IMR-90 (cell line): ENCODE measurements around the gene CLASP1. TPM values are rescaled to one million over a fixed set of nuclear protein-coding genes. Genes with fewer than 3 reads are reported as not detected.

ENCODE experiments used
- ATAC-seq: fragments of 200-7000 bp; cut with Tn5 transposase; 2 replicates; pipeline ENCODE4 v1.9.1; 2020; ENCODE audit warnings: low read depth, mild to moderate bottlenecking, moderate library complexity
- BruUV-seq: library from RNA; stranded (reverse); fragments of 400-500 nt; replicated peaks from 2 replicates; lab custom pipeline; 2021; lab: Mats Ljungman, UMichigan
- CTCF ChIA-PET: fragments of 300-600 bp; formaldehyde crosslinking; extraction: SDS; loops from one replicate; lab custom pipeline; 2021; ENCODE audit warnings: antibody characterized with exemption; lab: Yijun Ruan, JAX
- POLR2A ChIA-PET: fragments of 300-600 bp; sonication (Branson Sonifier 250); formaldehyde crosslinking; loops from one replicate; lab custom pipeline; 2022; ENCODE audit warnings: antibody characterized with exemption; ENCODE audit not compliant: unreplicated experiment; lab: Charles Lee
- DNase-seq: peaks from one replicate; pipeline ENCODE4 v3.0.0; 2013
- H2AFZ ChIP-seq: replicated peaks from 2 replicates; pipeline ENCODE3; 2013; ENCODE audit warnings: low read length, mild to moderate bottlenecking; ENCODE audit not compliant: poor library complexity
- H2AK5ac ChIP-seq: 2 replicates; pipeline ENCODE4 v1.6.1; 2013; ENCODE audit warnings: low read depth, low read length, inconsistent platforms
- H2AK9ac ChIP-seq: replicated peaks from 2 replicates; pipeline ENCODE3; 2013; ENCODE audit warnings: mild to moderate bottlenecking, low read depth, low read length, moderate library complexity; ENCODE audit not compliant: poor library complexity
- H2BK120ac ChIP-seq: 2 replicates; pipeline ENCODE4 v1.6.1; 2013; ENCODE audit warnings: low read depth, low read length, inconsistent platforms
- H2BK15ac ChIP-seq: 3 replicates; pipeline ENCODE4 v1.6.1; 2013; ENCODE audit warnings: low read depth, low read length, inconsistent platforms
- H2BK20ac ChIP-seq: 2 replicates; pipeline ENCODE4 v1.6.1; 2013; ENCODE audit warnings: low read depth, mild to moderate bottlenecking, inconsistent platforms, low read length, moderate library complexity
- H2BK5ac ChIP-seq: 2 replicates; pipeline ENCODE4 v1.6.1; 2013; ENCODE audit warnings: mild to moderate bottlenecking, low read depth, low read length, inconsistent platforms; ENCODE audit not compliant: poor library complexity, severe bottlenecking
- H3K14ac ChIP-seq: replicated peaks from 2 replicates; pipeline ENCODE4 v1.6.1; 2013; ENCODE audit warnings: low read depth, low read length, inconsistent platforms
- H3K18ac ChIP-seq: 2 replicates; pipeline ENCODE4 v1.6.1; 2013; ENCODE audit warnings: low read depth, low read length, control low read depth
- H3K23ac ChIP-seq: 2 replicates; pipeline ENCODE4 v1.6.1; 2013; ENCODE audit warnings: low read depth, low read length, inconsistent platforms
- H3K27ac ChIP-seq: 2 replicates; pipeline ENCODE4 v1.5.1; 2013; ENCODE audit warnings: mild to moderate bottlenecking, control low read depth, low read length; ENCODE audit not compliant: insufficient read depth
- H3K27me3 ChIP-seq: 2 replicates; pipeline ENCODE4 v1.6.1; 2013; ENCODE audit warnings: low read length; ENCODE audit not compliant: control insufficient read depth, insufficient read depth
- H3K36me3 ChIP-seq: 2 replicates; pipeline ENCODE4 v1.6.1; 2013; ENCODE audit warnings: low read length, mixed read lengths; ENCODE audit not compliant: control insufficient read depth, insufficient read depth
- H3K4ac ChIP-seq: 2 replicates; pipeline ENCODE4 v1.6.1; 2013; ENCODE audit warnings: low read depth, low read length, inconsistent platforms
- H3K4me1 ChIP-seq: 2 replicates; pipeline ENCODE4 v1.6.1; 2013; ENCODE audit warnings: low read length, mixed read lengths; ENCODE audit not compliant: control insufficient read depth, insufficient read depth
- H3K4me2 ChIP-seq: 2 replicates; pipeline ENCODE4 v1.6.1; 2013; ENCODE audit warnings: low read depth, mild to moderate bottlenecking, control low read depth, low read length, moderate library complexity
- H3K4me3 ChIP-seq: 2 replicates; pipeline ENCODE4 v1.5.1; 2013; ENCODE audit warnings: low read depth, mild to moderate bottlenecking, control low read depth, low read length, moderate library complexity; ENCODE audit not compliant: insufficient read depth
- H3K56ac ChIP-seq: 2 replicates; pipeline ENCODE4 v1.6.1; 2013; ENCODE audit warnings: low read length, inconsistent platforms; ENCODE audit not compliant: insufficient read depth; ENCODE audit errors: extremely low read depth
- H3K79me1 ChIP-seq, 2 experiments: 2 replicates each; pipeline ENCODE4 v1.6.1; 2013; ENCODE audit warnings: low read length in 2 of 2, inconsistent platforms in 1 of 2, low read depth in 1 of 2
- H3K9ac ChIP-seq: 2 replicates; pipeline ENCODE4 v1.6.1; 2013; ENCODE audit warnings: low read depth, low read length, control low read depth
- H3K9me1 ChIP-seq: 2 replicates; pipeline ENCODE4 v1.6.1; 2013; ENCODE audit warnings: low read length, inconsistent platforms; ENCODE audit not compliant: insufficient read depth
- H3K9me3 ChIP-seq: 2 replicates; pipeline ENCODE4 v1.6.1; 2013; ENCODE audit warnings: low read length; ENCODE audit not compliant: control insufficient read depth, insufficient read depth
- H4K20me1 ChIP-seq: 2 replicates; pipeline ENCODE4 v1.6.1; 2013; ENCODE audit warnings: low read length, inconsistent platforms; ENCODE audit not compliant: insufficient read depth
- H4K5ac ChIP-seq: 2 replicates; pipeline ENCODE4 v1.6.1; 2013; ENCODE audit warnings: mild to moderate bottlenecking, low read depth, low read length, control low read depth
- H4K8ac ChIP-seq, 2 experiments: 2 replicates each; pipeline ENCODE4 v1.6.1; 2013; ENCODE audit warnings: low read depth in 2 of 2, low read length in 2 of 2, control low read depth in 1 of 2, inconsistent platforms in 1 of 2
- H4K91ac ChIP-seq: 2 replicates; pipeline ENCODE4 v1.6.1; 2013; ENCODE audit warnings: low read depth, low read length, inconsistent platforms; ENCODE audit not compliant: insufficient read depth
- BHLHE40 ChIP-seq: fragments of 150-350 bp; IDR thresholded peaks from 2 replicates; pipeline ENCODE4 v1.6.1; 2016; ENCODE audit warnings: mild to moderate bottlenecking, low read depth, low read length
- CEBPB ChIP-seq: IDR thresholded peaks from 2 replicates; pipeline ENCODE4 v1.6.1; 2012; ENCODE audit warnings: low read depth, low read length, improper control_type of control experiment
- CTCF ChIP-seq: conservative IDR thresholded peaks from 2 replicates; pipeline ENCODE4 v1.5.1; 2012; ENCODE audit warnings: mild to moderate bottlenecking, low read depth, low read length, improper control_type of control experiment
- FOS ChIP-seq: fragments of 150-350 bp; IDR thresholded peaks from 2 replicates; pipeline ENCODE4 v1.6.1; 2016; ENCODE audit warnings: low read depth, low read length
- RAD21 ChIP-seq: IDR thresholded peaks from 2 replicates; pipeline ENCODE4 v1.6.1; 2012; ENCODE audit warnings: low read length, improper control_type of control experiment
- RFX5 ChIP-seq: IDR thresholded peaks from 2 replicates; pipeline ENCODE4 v1.8.0; 2012; ENCODE audit warnings: low read depth, mild to moderate bottlenecking, low read length, moderate library complexity
- SMC3 ChIP-seq: fragments of 150-350 bp; IDR thresholded peaks from 2 replicates; pipeline ENCODE4 v1.6.1; 2016; ENCODE audit warnings: low read depth, mild to moderate bottlenecking, antibody characterized with exemption, low read length, moderate library complexity
- WGBS, 2 experiments: methylation state at CpG; one replicate each; pipeline versions ENCODE4 v1.1.5 to v1.1.7; 2013; ENCODE audit warnings: missing lambda C conversion rate in 2 of 2; ENCODE audit not compliant: insufficient read length in 1 of 2; ENCODE audit errors: extremely low coverage in 2 of 2; 5-methylcytosine and 5-hydroxymethylcytosine counted together
- dilution Hi-C: fragments of 300-500 bp; cut with HindIII; formaldehyde crosslinking; loops from one replicate; pipeline ENCODE4 v1.14.3; 2018; ENCODE audit warnings: low sequenced_read_pairs; ENCODE audit not compliant: unreplicated experiment
- in situ Hi-C: fragments of 300-500 bp; cut with MboI; formaldehyde crosslinking; loops from 3 replicates; pipeline ENCODE4 v1.14.3; 2019; ENCODE audit warnings: low sequenced_read_pairs, inconsistent platforms, mixed read lengths
- intact Hi-C: fragments of 100-400 bp; cut with micrococcal nuclease; formaldehyde crosslinking; loops from 2 replicates; pipeline ENCODE4 v1.10.0; 2022
- polyA plus RNA-seq, 3 experiments: library from polyadenylated mRNA; depleted of rRNA; stranded (reverse); fragments of >200 nt; gene quantifications; 2 replicates each; pipeline ENCODE4 v1.2.3, GENCODE V29; 2012; ENCODE audit warnings: low replicate concordance in 1 of 3
- total RNA-seq: library from RNA; depleted of rRNA; stranded (reverse); fragments of >200 nt; gene quantifications from 2 replicates; pipeline ENCODE4 v1.2.3, GENCODE V29; 2012

CLASP1 gene
- total and polyA plus RNA-seq, 2 of the 4 experiments (the other 2 are of a cell fraction) = 12.3 to 33.7 TPM

GRCh38 chr2:121689356-121689755, 40.1 kb upstream of the CLASP1 start:
- intact Hi-C loops = no loop called here
- Histone ChIP-seq H4K5ac (no peak overlapping the region), H3K27ac (no peak overlapping the region), H2AK9ac (no peak overlapping the region), H3K23ac (no peak overlapping the region), H3K4ac (no peak overlapping the region), H3K79me1 (no peaks in the 10 kb centered on the region), H3K4me3 (no peak overlapping the region), H2BK120ac (no peak overlapping the region), H3K14ac (no peak overlapping the region), H3K9me1 (no peaks in the 10 kb centered on the region), H2BK5ac (no peak overlapping the region), H3K4me1 (no peaks in the 10 kb centered on the region), H3K9ac (no peak overlapping the region), H4K20me1 (no peaks in the 10 kb centered on the region), H3K18ac (no peak overlapping the region), H4K8ac (no peak overlapping the region), H3K36me3 (no peaks in the 10 kb centered on the region), H3K56ac (no peak overlapping the region), H3K27me3 (peaks cover 2% of the 10 kb centered on the region), H2AK5ac (no peak overlapping the region), H2BK20ac (no peak overlapping the region), H2BK15ac (no peak overlapping the region), H2AFZ (peak overlapping the region; percentile 27), H3K9me3 (no peaks in the 10 kb centered on the region), H4K91ac (no peak overlapping the region), H3K4me2 (no peak overlapping the region)
- CTCF ChIA-PET = interaction anchor here (0.7 to 1.9 kb wide), 4 partner anchors 10 to 186 kb away, joined by 3 to 5 read pairs (median 4); no protein-coding TSS in a partner anchor
- WGBS, 2 experiments = no CpG with 5 or more reads among the region's 4 CpGs
- in situ Hi-C loops = no loop called here
- no TSS peak for BruUV-seq
- dilution Hi-C loops = no loop called here
- POLR2A ChIA-PET = interaction anchor here (0.6 kb wide), 2 partner anchors 76 to 157 kb away, joined by 3 to 5 read pairs; no protein-coding TSS in a partner anchor
- peak; percentile 69 for ATAC-seq
- peak; percentile 69 for DNase-seq
- TF ChIP-seq FOS (no peak), BHLHE40 (no peak), CTCF (peak; percentile 56), RFX5 (no peak), CEBPB (no peak), SMC3 (peak; percentile 58), RAD21 (peak; percentile 56)
